Kidney epithelial cell (primary cell): ENCODE results near the gene ZMYM4. TPM values are rescaled to one million over a fixed set of nuclear protein-coding genes. Genes with fewer than 3 reads are reported as not detected.

ENCODE experiments used
- DNase-seq: peaks from one replicate; pipeline ENCODE4 v3.0.0-alpha.2; 2010; ENCODE audit warnings: low read depth
- H3K27me3 ChIP-seq: 2 replicates; pipeline ENCODE4 v1.6.0; 2011; ENCODE audit warnings: low read length; ENCODE audit not compliant: control insufficient read depth, insufficient read depth
- H3K36me3 ChIP-seq: 2 replicates; pipeline ENCODE4 v1.5.1; 2011; ENCODE audit warnings: low read length; ENCODE audit not compliant: control insufficient read depth, insufficient read depth
- H3K4me3 ChIP-seq: 2 replicates; pipeline ENCODE4 v1.5.1; 2011; ENCODE audit warnings: low read depth, mild to moderate bottlenecking, control low read depth, low read length
- CTCF ChIP-seq: IDR thresholded peaks from 2 replicates; pipeline ENCODE4 v1.5.1; 2011; ENCODE audit warnings: mild to moderate bottlenecking, moderate library complexity, low read length, control low read depth, inconsistent platforms; ENCODE audit not compliant: insufficient read depth, poor library complexity, severe bottlenecking
- total RNA-seq: library from RNA; depleted of rRNA; stranded (reverse); fragments of >200 nt; gene quantifications from 2 replicates; pipeline ENCODE4 v1.2.3, GENCODE V29; 2015

ZMYM4 gene
- total RNA-seq, 1 donor from 2014 or later, result 35.1 TPM

- DNase-seq, result no peak
- Histone ChIP-seq H3K27me3 (no peaks in the 10 kb centered on the region), H3K4me3 (no peak overlapping the region), H3K36me3 (no peaks in the 10 kb centered on the region)
- TF ChIP-seq CTCF, result no peak
These were observed 162.3 kb downstream of the ZMYM4 start for GRCh38 chr1:35430762-35431161.

GRCh38 chr1:35431173-35431599 lies 162.7 kb downstream of the ZMYM4 start:
- TF ChIP-seq CTCF, result no peak
- Histone ChIP-seq H3K27me3 (no peaks in the 10 kb centered on the region), H3K36me3 (no peaks in the 10 kb centered on the region), H3K4me3 (no peak overlapping the region)
- DNase-seq, result no peak

- DNase-seq, result no peak
- no peaks in the 10 kb centered on the region for H3K27me3 ChIP-seq
- TF ChIP-seq CTCF, result no peak
- H3K4me3 ChIP-seq, result no peak overlapping the region
- H3K36me3 ChIP-seq, result no peaks in the 10 kb centered on the region
These were observed 163.7 kb downstream of the ZMYM4 start for GRCh38 chr1:35432231-35432630.

- Histone ChIP-seq H3K27me3 (no peaks in the 10 kb centered on the region), H3K36me3 (peaks cover 1% of the 10 kb centered on the region)
These were observed 165.2 kb downstream of the ZMYM4 start for GRCh38 chr1:35433714-35434113.

GRCh38 chr1:35434703-35435102 lies 166.2 kb downstream of the ZMYM4 start:
- peaks cover 1% of the 10 kb centered on the region for H3K36me3 ChIP-seq
- DNase-seq, result no peak
- no peak overlapping the region for H3K4me3 ChIP-seq
- H3K27me3 ChIP-seq, result no peaks in the 10 kb centered on the region
- TF ChIP-seq CTCF, result no peak

More at GRCh38 chr1:35433714-35434113, 165.2 kb downstream of the ZMYM4 start:
- no peak overlapping the region for H3K4me3 ChIP-seq
- no peak for TF ChIP-seq CTCF
- DNase-seq, result no peak

- no peak overlapping the region for H3K4me3 ChIP-seq
- H3K27me3 ChIP-seq, result no peaks in the 10 kb centered on the region
- DNase-seq, result no peak
- TF ChIP-seq CTCF, result no peak
- H3K36me3 ChIP-seq, result peaks cover 1% of the 10 kb centered on the region
These were observed 167.6 kb downstream of the ZMYM4 start for GRCh38 chr1:35436078-35436477.
